Measurements from ENCODE around the gene USP3. TPM values are rescaled to one million over a fixed set of nuclear protein-coding genes. Genes with fewer than 3 reads are reported as not detected.
A peak's percentile ranks its signal among the peaks of the same experiment; 100 is the strongest.

Gene USP3
- total and polyA plus RNA-seq, 2 donors (not counting 1 experiment from before 2014, with no cell fraction given), result 43.4 to 152 TPM

GRCh38 chr15:63494408-63494807 is 10.0 kb upstream of the USP3 start:
- H3K9ac ChIP-seq (ENCODE audit: low read length), result no peak overlapping the region
- DNase-seq (no peak), ATAC-seq (ENCODE audit: low read depth) (no peak)
- H2AFZ ChIP-seq (ENCODE audit: insufficient read depth, low read depth, low read length, poor library complexity, severe bottlenecking), result no peak overlapping the region
- no peak overlapping the region for H3K27ac ChIP-seq (ENCODE audit: low read length in 2 of 2)
- no peaks in the 10 kb centered on the region for H4K20me1 ChIP-seq (ENCODE audit: control insufficient read depth, insufficient read depth, low read length, poor library complexity, severe bottlenecking)
- H3K27me3 ChIP-seq (replicated peaks in 1 of 4; ENCODE audit: control extremely low read depth in 1 of 4, control insufficient read depth in 3 of 4, insufficient read depth in 4 of 4, low read length in 3 of 4), result no peaks in the 10 kb centered on the region
- TF ChIP-seq CTCF (IDR thresholded peaks at IDR 0.05), result no peak
- H3K27me3 Mint-ChIP-seq, result no peaks in the 10 kb centered on the region
- no peak overlapping the region for H3K4me3 ChIP-seq (ENCODE audit: control extremely low read depth in 1 of 5, extremely low read depth in 1 of 5, insufficient read depth in 1 of 5, low read depth in 2 of 5, low read length in 4 of 5)
- no peaks in the 10 kb centered on the region for H3K36me3 ChIP-seq (replicated peaks in 1 of 2; ENCODE audit: control extremely low read depth in 1 of 2, control insufficient read depth in 1 of 2, extremely low read depth in 1 of 2, insufficient read depth in 2 of 2, low read length in 1 of 2)
- peak overlapping the region; percentile 47 for H3K27ac Mint-ChIP-seq
- H3K79me2 ChIP-seq (ENCODE audit: control insufficient read depth, insufficient read depth, low read length), result no peaks in the 10 kb centered on the region
- CTCF ChIA-PET, result interaction anchor here (1.7 to 7.9 kb wide), 4 partner anchors 11 to 27 kb away, joined by 6 to 77 read pairs (median 33); partner anchors contain the start of gene USP3
- H3K9me3 Mint-ChIP-seq (ENCODE audit: insufficient read depth), result no peaks in the 10 kb centered on the region
- peaks cover 0 to 10% (median 2%) of the 10 kb centered on the region in 3 donors for H3K9me3 ChIP-seq (ENCODE audit: control extremely low read depth in 1 of 3, control insufficient read depth in 2 of 3, insufficient read depth in 1 of 3, low read length in 2 of 3)
- no peak overlapping the region for H3K4me2 ChIP-seq (replicated peaks; ENCODE audit: low read depth, low read length, poor library complexity, severe bottlenecking)
- H3K4me3 Mint-ChIP-seq, result no peak overlapping the region
- H3K4me1 Mint-ChIP-seq, result peaks cover 59% of the 10 kb centered on the region
- H3K4me1 ChIP-seq (ENCODE audit: control insufficient read depth in 2 of 2, insufficient read depth in 2 of 2, low read length in 2 of 2), result peaks cover 69 to 71% of the 10 kb centered on the region in 2 donors
- intact Hi-C loops (cut with micrococcal nuclease), result no loop called here
- WGBS (ENCODE audit: insufficient coverage), result 100% methylated on average over 1 of the region's 4 CpGs
- POLR2A ChIA-PET, result interaction anchor here (0.9 to 4.1 kb wide), 3 partner anchors 10 to 15 kb away, joined by 4 to 21 read pairs (median 10); partner anchors contain the start of gene USP3

GRCh38 chr15:63495343-63495742 is 9.1 kb upstream of the USP3 start:
- Histone ChIP-seq H3K4me3 (ENCODE audit: control extremely low read depth in 1 of 5, extremely low read depth in 1 of 5, insufficient read depth in 1 of 5, low read depth in 2 of 5, low read length in 4 of 5) (peak overlapping the region in 1 of 5 experiments; percentile 48), H3K27me3 (replicated peaks in 1 of 4; ENCODE audit: control extremely low read depth in 1 of 4, control insufficient read depth in 3 of 4, insufficient read depth in 4 of 4, low read length in 3 of 4) (no peaks in the 10 kb centered on the region), H3K9ac (ENCODE audit: low read length) (no peak overlapping the region), H4K20me1 (ENCODE audit: control insufficient read depth, insufficient read depth, low read length, poor library complexity, severe bottlenecking) (no peaks in the 10 kb centered on the region), H3K4me1 (ENCODE audit: control insufficient read depth in 2 of 2, insufficient read depth in 2 of 2, low read length in 2 of 2) (peaks cover 69 to 71% of the 10 kb centered on the region in 2 donors), H2AFZ (ENCODE audit: insufficient read depth, low read depth, low read length, poor library complexity, severe bottlenecking) (no peak overlapping the region), H3K4me2 (replicated peaks; ENCODE audit: low read depth, low read length, poor library complexity, severe bottlenecking) (no peak overlapping the region), H3K36me3 (replicated peaks in 1 of 2; ENCODE audit: control extremely low read depth in 1 of 2, control insufficient read depth in 1 of 2, extremely low read depth in 1 of 2, insufficient read depth in 2 of 2, low read length in 1 of 2) (no peaks in the 10 kb centered on the region), H3K27ac (ENCODE audit: low read length in 2 of 2) (no peak overlapping the region), H3K79me2 (ENCODE audit: control insufficient read depth, insufficient read depth, low read length) (no peaks in the 10 kb centered on the region), H3K9me3 (ENCODE audit: control extremely low read depth in 1 of 3, control insufficient read depth in 2 of 3, insufficient read depth in 1 of 3, low read length in 2 of 3) (peaks cover 0 to 10% (median 2%) of the 10 kb centered on the region in 3 donors)
- no peak for ATAC-seq (ENCODE audit: low read depth)
- TF ChIP-seq CTCF (IDR thresholded peaks at IDR 0.05) (no peak), EZH2 (IDR thresholded peaks at IDR 0.05; ENCODE audit: borderline replicate concordance, insufficient read depth, low read depth, low read length, poor library complexity, severe bottlenecking) (no peak)
- no peak for DNase-seq
- Mint-ChIP-seq H3K27me3 (no peaks in the 10 kb centered on the region), H3K9me3 (ENCODE audit: insufficient read depth) (no peaks in the 10 kb centered on the region), H3K4me3 (no peak overlapping the region), H3K4me1 (peaks cover 63% of the 10 kb centered on the region), H3K27ac (peak overlapping the region; percentile 71)
- intact Hi-C loops (cut with micrococcal nuclease), result no loop called here
- POLR2A ChIA-PET, result interaction anchor here (0.9 to 4.1 kb wide), 5 partner anchors 8 to 16 kb away, joined by 4 to 21 read pairs (median 4); partner anchors contain the start of gene USP3
- no CpG with 5 or more reads among the region's 1 CpG for WGBS (ENCODE audit: insufficient coverage)
- CTCF ChIA-PET, result interaction anchor here (0.7 to 7.9 kb wide), 9 partner anchors 8 to 446 kb away, joined by 3 to 77 read pairs (median 23); partner anchors contain the start of gene USP3

Measured in B cell (primary cell).